ENCODE data around the gene TBX22.
"Not testable (repeated sequence)": the region's sequence is repeated elsewhere in the genome, so short reads cannot be mapped to it uniquely, and the experiment has no call there.

TBX22 gene

GRCh38 chrX:80014141-80014940, at the start of gene TBX22:
TBX22 (plus strand) TSS chrX:80014753; CDS start chrX:80022270, 7,517 bp downstream.
- DNase-seq (ENCODE audit: low read depth in 3 of 3) = no peak

- DNase-seq (ENCODE audit: low read depth in 3 of 3) = no peak
Observed at GRCh38 chrX:79975605-79976004, 38.9 kb upstream of the TBX22 start.

- DNase-seq (ENCODE audit: low read depth in 3 of 3) = no peak
Observed at GRCh38 chrX:80004458-80004857, 10.1 kb upstream of the TBX22 start.

GRCh38 chrX:80011522-80011921, 3.0 kb upstream of the TBX22 start:
- DNase-seq (ENCODE audit: low read depth in 3 of 3) = no peak

GRCh38 chrX:80016182-80016581, 1.6 kb downstream of the TBX22 start:
- no peak for DNase-seq (ENCODE audit: low read depth in 3 of 3)

- DNase-seq (ENCODE audit: low read depth in 3 of 3) = no peak
Observed at GRCh38 chrX:80021621-80022020, 7.1 kb downstream of the TBX22 start.

GRCh38 chrX:80022363-80023031, 7.9 kb downstream of the TBX22 start:
- DNase-seq (ENCODE audit: low read depth in 3 of 3) = no peak

- DNase-seq (ENCODE audit: low read depth in 3 of 3) = no peak
Observed at GRCh38 chrX:80026116-80026515, 11.6 kb downstream of the TBX22 start.

GRCh38 chrX:80066156-80066555, 51.6 kb downstream of the TBX22 start:
- not testable (repeated sequence) for DNase-seq (ENCODE audit: low read depth in 3 of 3)

- DNase-seq (ENCODE audit: low read depth in 3 of 3) = not testable (repeated sequence)
Observed at GRCh38 chrX:80075625-80076024, 61.1 kb downstream of the TBX22 start.
